A549 treated with GW870086 at 1 μM for 4 hours (cell line): ENCODE measurements around the gene BRCC3. TPM values are rescaled to one million over a fixed set of nuclear protein-coding genes. Genes with fewer than 3 reads are reported as not detected.

Experiments
- total RNA-seq: library from RNA; stranded (reverse); fragments of 200-300 nt; extraction: Qiagen RNA extraction; gene quantifications from 5 replicates; pipeline ENCODE4 v1.2.3, GENCODE V29; 2022; ENCODE audit warnings: low read depth

BRCC3 gene
- 23.4 to 28.0 TPM (median 26.8 TPM) in 5 replicates for total RNA-seq

GRCh38 chrX:155070975-155071693 lies at the start of gene BRCC3, which contains the start of the genes CMC4 and MTCP1:
BRCC3 (plus strand) TSS chrX:155071508; CDS start chrX:155071528, 20 bp downstream.
CMC4 (minus strand) TSS chrX:155071136; CDS start chrX:155064023, 7,113 bp downstream.
MTCP1 (minus strand) TSS chrX:155071136; CDS start chrX:155066010, 5,126 bp downstream.

GRCh38 chrX:155022585-155022984 lies 48.7 kb upstream of the BRCC3 start, which contains the start of gene F8:
F8 (minus strand) TSS chrX:155022723; CDS start chrX:155022552, 171 bp downstream.

GRCh38 chrX:155026727-155027508 lies 44.4 kb upstream of the BRCC3 start, which contains the start of gene FUNDC2:
FUNDC2 (plus strand) TSS chrX:155026844; CDS start chrX:155026939, 95 bp downstream.

Other genes starting within 250 kb of the BRCC3 start
- not detected in 5 replicates for gene SMIM9, start 236.8 kb upstream of the BRCC3 start, total RNA-seq
- 60.9 to 97.2 TPM (median 83.6 TPM) in 5 replicates for gene F8A1, start 185.2 kb upstream of the BRCC3 start, total RNA-seq
- gene F8, start 48.8 kb upstream of the BRCC3 start, total RNA-seq, result 4.0 to 4.9 TPM (median 4.3 TPM) in 5 replicates
- gene FUNDC2, start 44.7 kb upstream of the BRCC3 start, total RNA-seq, result 93.1 to 126 TPM (median 121 TPM) in 5 replicates
- gene CMC4, start 372 bp upstream of the BRCC3 start, total RNA-seq, result 12.8 to 18.2 TPM (median 16.7 TPM) in 5 replicates
- 17.4 to 23.6 TPM (median 18.5 TPM) in 5 replicates for gene MTCP1, start 372 bp upstream of the BRCC3 start, total RNA-seq
- 49.6 to 62.9 TPM (median 52.2 TPM) in 5 replicates for gene VBP1, start 145.0 kb downstream of the BRCC3 start, total RNA-seq
- 0.55 to 0.69 TPM (median 0.60 TPM) in 5 replicates for gene RAB39B, start 193.0 kb downstream of the BRCC3 start, total RNA-seq